ENCODE results near the gene IL17RC. TPM values are rescaled to one million over a fixed set of nuclear protein-coding genes. Genes with fewer than 3 reads are reported as not detected.

The IL17RC gene
- total RNA-seq, 2 experiments from 2014 or later: 0.23 to 0.73 TPM

GRCh38 chr3:9928158-9928557, 11.3 kb downstream of the IL17RC start:
- H3K4me3 ChIP-seq (ENCODE audit: low read depth, low read length, poor library complexity, severe bottlenecking): no peak overlapping the region
- H3K9me2 ChIP-seq (ENCODE audit: insufficient read depth, low read length): no peaks in the 10 kb centered on the region
- no peak for DNase-seq (ENCODE audit: low spot score)
- POLR2A ChIA-PET: no interaction called here
- intact Hi-C loops (cut with micrococcal nuclease; ENCODE audit: unreplicated experiment): no loop called here
- H3K79me2 ChIP-seq (ENCODE audit: insufficient read depth, low read depth, low read length): no peaks in the 10 kb centered on the region
- no peak overlapping the region for H3K4me2 ChIP-seq (ENCODE audit: low read length)
- H3K4me1 ChIP-seq (ENCODE audit: insufficient read depth, low read length, poor library complexity, severe bottlenecking): peaks cover 4% of the 10 kb centered on the region
- TF ChIP-seq CTCF (conservative IDR thresholded peaks at IDR 0.05; ENCODE audit: low read length): no peak
- TF ChIP-seq EZH2phosphoT487 (IDR thresholded peaks at IDR 0.05; ENCODE audit: borderline replicate concordance, low read depth, low read length): no peak
- no peaks in the 10 kb centered on the region for H3K36me3 ChIP-seq (ENCODE audit: insufficient read depth, low read length)
- H2AFZ ChIP-seq (ENCODE audit: low read length): no peak overlapping the region
- H3K27ac ChIP-seq (ENCODE audit: low read depth, low read length, poor library complexity, severe bottlenecking): no peak overlapping the region
- no peaks in the 10 kb centered on the region for H3K9me3 ChIP-seq (ENCODE audit: low read length)
- CTCF ChIA-PET (ENCODE audit: unreplicated experiment): no interaction called here
- no peaks in the 10 kb centered on the region for H4K20me1 ChIP-seq (ENCODE audit: insufficient read depth, low read length)
- no TSS peak for BruUV-seq (replicated peaks)

GRCh38 chr3:9930804-9931418, 14.0 kb downstream of the IL17RC start:
- POLR2A ChIA-PET: interaction anchor here (0.6 to 1.6 kb wide), 6 partner anchors 11 to 365 kb away, joined by 3 to 10 read pairs (median 4); partner anchors contain the start of gene EMC3
- TF ChIP-seq CTCF (conservative IDR thresholded peaks at IDR 0.05; ENCODE audit: low read length) (peak; percentile 65), EZH2phosphoT487 (IDR thresholded peaks at IDR 0.05; ENCODE audit: borderline replicate concordance, low read depth, low read length) (no peak)

GRCh38 chr3:9932535-9932842, 15.6 kb downstream of the IL17RC start:
- Histone ChIP-seq H4K20me1 (ENCODE audit: insufficient read depth, low read length) (no peaks in the 10 kb centered on the region), H3K4me3 (ENCODE audit: low read depth, low read length, poor library complexity, severe bottlenecking) (peak overlapping the region; percentile 71), H3K79me2 (ENCODE audit: insufficient read depth, low read depth, low read length) (no peaks in the 10 kb centered on the region; the same call in 1 of the 2 replicates), H3K4me2 (ENCODE audit: low read length) (peak overlapping the region; percentile 98), H3K27ac (ENCODE audit: low read depth, low read length, poor library complexity, severe bottlenecking) (peak overlapping the region; percentile 76), H3K4me1 (ENCODE audit: insufficient read depth, low read length, poor library complexity, severe bottlenecking) (peaks cover 22% of the 10 kb centered on the region), H3K36me3 (ENCODE audit: insufficient read depth, low read length) (peaks cover 15% of the 10 kb centered on the region; the same call in 1 of the 2 replicates), H3K9me2 (ENCODE audit: insufficient read depth, low read length) (no peaks in the 10 kb centered on the region), H2AFZ (ENCODE audit: low read length) (peak overlapping the region; percentile 77), H3K9me3 (ENCODE audit: low read length) (no peaks in the 10 kb centered on the region)
- BruUV-seq (replicated peaks): no TSS peak
- CTCF ChIA-PET (ENCODE audit: unreplicated experiment): interaction anchor here (0.6 to 1.4 kb wide), 4 partner anchors 9 to 389 kb away, joined by 3 to 4 read pairs (median 3); partner anchors contain the start of genes PRRT3 and SEC13
- TF ChIP-seq CTCF (conservative IDR thresholded peaks at IDR 0.05; ENCODE audit: low read length) (no peak), EZH2phosphoT487 (IDR thresholded peaks at IDR 0.05; ENCODE audit: borderline replicate concordance, low read depth, low read length) (no peak)
- POLR2A ChIA-PET: interaction anchor here (0.6 to 1.6 kb wide), 9 partner anchors 12 to 388 kb away, joined by 3 to 10 read pairs (median 4); partner anchors contain the start of genes EMC3, JAGN1 and RPUSD3
- intact Hi-C loops (cut with micrococcal nuclease; ENCODE audit: unreplicated experiment): loop anchor here (2.0 to 10.0 kb wide), 8 partner anchors 54 to 535 kb away; partner anchors contain the start of genes ARPC4, EMC3, FANCD2 and RPUSD3
- no peak for DNase-seq (ENCODE audit: low spot score)

More at GRCh38 chr3:9930804-9931418, 14.0 kb downstream of the IL17RC start:
- H4K20me1 ChIP-seq (ENCODE audit: insufficient read depth, low read length): no peaks in the 10 kb centered on the region
- H3K9me3 ChIP-seq (ENCODE audit: low read length): no peaks in the 10 kb centered on the region
- CTCF ChIA-PET (ENCODE audit: unreplicated experiment): interaction anchor here (0.6 to 1.0 kb wide), 3 partner anchors 22 to 1632 kb away, joined by 3 read pairs; no protein-coding TSS in a partner anchor
- H3K9me2 ChIP-seq (ENCODE audit: insufficient read depth, low read length): no peaks in the 10 kb centered on the region
- no peaks in the 10 kb centered on the region; the same call in 1 of the 2 replicates for H3K79me2 ChIP-seq (ENCODE audit: insufficient read depth, low read depth, low read length)
- H3K27ac ChIP-seq (ENCODE audit: low read depth, low read length, poor library complexity, severe bottlenecking): no peak overlapping the region
- peaks cover 5% of the 10 kb centered on the region; the same call in 1 of the 2 replicates for H3K36me3 ChIP-seq (ENCODE audit: insufficient read depth, low read length)
- H3K4me1 ChIP-seq (ENCODE audit: insufficient read depth, low read length, poor library complexity, severe bottlenecking): peaks cover 22% of the 10 kb centered on the region
- BruUV-seq (replicated peaks): no TSS peak
- intact Hi-C loops (cut with micrococcal nuclease; ENCODE audit: unreplicated experiment): loop anchor here (2.0 to 10.0 kb wide), 7 partner anchors 40 to 534 kb away; partner anchors contain the start of genes ARPC4, JAGN1, RPUSD3 and SEC13
- no peak overlapping the region for H3K4me3 ChIP-seq (ENCODE audit: low read depth, low read length, poor library complexity, severe bottlenecking)
- no peak overlapping the region for H2AFZ ChIP-seq (ENCODE audit: low read length)
- no peak overlapping the region for H3K4me2 ChIP-seq (ENCODE audit: low read length)
- DNase-seq (ENCODE audit: low spot score): peak; percentile 39

Data from OCI-LY7 (cell line).